ENCODE measurements around the gene PIK3CB.

The PIK3CB gene

DNA sequence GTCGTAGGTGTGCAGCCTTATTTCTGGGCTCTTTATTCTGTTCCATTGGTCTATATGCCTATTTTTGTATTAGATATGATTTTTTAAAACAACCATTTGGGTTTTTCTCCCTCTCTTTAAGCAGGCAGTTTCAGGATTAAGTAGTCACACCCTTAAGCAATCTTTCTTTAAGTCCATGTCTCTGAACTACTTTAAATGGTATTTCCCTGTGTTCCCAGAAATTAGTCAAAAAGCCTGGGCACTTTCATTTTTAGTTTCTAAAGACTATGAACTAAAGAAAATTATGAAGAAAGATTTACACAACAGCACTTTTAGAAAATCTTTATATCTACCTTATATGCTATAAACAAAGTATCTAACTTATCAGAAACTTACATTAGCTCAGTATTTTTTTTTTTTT is 115.9 kb downstream of the PIK3CB start:
- Mint-ChIP-seq H3K27me3 (ENCODE audit: low read depth) (no peaks in the 10 kb centered on the region), H3K9me3 (no peaks in the 10 kb centered on the region), H3K36me3 (ENCODE audit: low read depth) (peaks cover 24% of the 10 kb centered on the region), H3K4me3 (no peak overlapping the region), H3K4me1 (no peaks in the 10 kb centered on the region), H3K27ac (no peak overlapping the region)
- TF ChIP-seq CTCF (IDR thresholded peaks at IDR 0.05; ENCODE audit: unreplicated experiment in 3 of 3), result no peak

GRCh38 chr3:138717348-138717747 is 117.4 kb downstream of the PIK3CB start:
- Mint-ChIP-seq H3K27me3 (ENCODE audit: low read depth) (no peaks in the 10 kb centered on the region), H3K4me1 (no peaks in the 10 kb centered on the region), H3K27ac (no peak overlapping the region), H3K4me3 (no peak overlapping the region), H3K9me3 (no peaks in the 10 kb centered on the region), H3K36me3 (ENCODE audit: low read depth) (peaks cover 29% of the 10 kb centered on the region)
- no peak for TF ChIP-seq CTCF (IDR thresholded peaks at IDR 0.05; ENCODE audit: unreplicated experiment in 3 of 3)

DNA sequence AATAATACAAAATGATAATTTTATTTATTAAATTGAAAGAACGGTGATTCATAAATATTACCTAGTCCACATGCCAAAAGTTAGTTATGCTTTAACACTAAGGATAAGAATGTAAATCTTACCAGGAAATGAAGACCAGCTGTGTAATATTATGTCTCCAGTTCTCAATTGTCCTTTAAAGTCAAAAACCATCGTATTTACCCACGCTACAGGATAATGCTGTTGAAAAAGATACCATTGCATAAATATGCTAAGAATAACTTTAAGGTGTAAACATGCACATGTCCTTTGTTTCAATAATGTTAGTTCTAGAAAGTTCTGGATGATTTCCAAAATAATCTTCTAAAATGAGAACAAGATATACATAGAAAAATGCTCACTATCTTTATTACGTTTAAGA is 122.6 kb downstream of the PIK3CB start:
- Mint-ChIP-seq H3K27ac (no peak overlapping the region), H3K4me3 (no peak overlapping the region)

GRCh38 chr3:138705675-138706074 is 129.1 kb downstream of the PIK3CB start:
- Mint-ChIP-seq H3K9me3 (no peaks in the 10 kb centered on the region), H3K27ac (no peak overlapping the region), H3K4me3 (no peak overlapping the region), H3K27me3 (ENCODE audit: low read depth) (no peaks in the 10 kb centered on the region), H3K36me3 (ENCODE audit: low read depth) (peaks cover 12% of the 10 kb centered on the region), H3K4me1 (no peaks in the 10 kb centered on the region)
- TF ChIP-seq CTCF (IDR thresholded peaks at IDR 0.05; ENCODE audit: unreplicated experiment in 3 of 3), result no peak

More for the DNA sequence above, 122.6 kb downstream of the PIK3CB start:
- no peaks in the 10 kb centered on the region for H3K27me3 Mint-ChIP-seq (ENCODE audit: low read depth)
- H3K36me3 Mint-ChIP-seq (ENCODE audit: low read depth), result peaks cover 17% of the 10 kb centered on the region
- TF ChIP-seq CTCF (IDR thresholded peaks at IDR 0.05; ENCODE audit: unreplicated experiment in 3 of 3), result no peak
- no peaks in the 10 kb centered on the region for H3K9me3 Mint-ChIP-seq
- H3K4me1 Mint-ChIP-seq, result no peaks in the 10 kb centered on the region

- peaks cover 17% of the 10 kb centered on the region for H3K36me3 Mint-ChIP-seq (ENCODE audit: low read depth)
- TF ChIP-seq CTCF (IDR thresholded peaks at IDR 0.05; ENCODE audit: unreplicated experiment in 3 of 3), result no peak
- no peaks in the 10 kb centered on the region for H3K27me3 Mint-ChIP-seq (ENCODE audit: low read depth)
- no peak overlapping the region for H3K27ac Mint-ChIP-seq
- peaks cover 2% of the 10 kb centered on the region for H3K9me3 Mint-ChIP-seq
- H3K4me1 Mint-ChIP-seq, result no peaks in the 10 kb centered on the region
- no peak overlapping the region for H3K4me3 Mint-ChIP-seq
Observed at GRCh38 chr3:138696666-138697370, 137.9 kb downstream of the PIK3CB start.

All from nephron (organoid).